DOHH2 (cell line): ENCODE results near the gene CRTAC1.

Experiments
- H3F3A ChIP-seq: fragments of 200-600 bp; sonication (generic), shearing (Covaris generic); 2 replicates; pipeline ENCODE4 v1.6.0; 2016; ENCODE audit warnings: antibody characterized with exemption, mild to moderate bottlenecking; ENCODE audit not compliant: control insufficient read depth, insufficient read depth
- H3K27ac ChIP-seq: fragments of 200-600 bp; sonication (generic); 2 replicates; pipeline ENCODE4 v1.5.1; 2014; ENCODE audit warnings: low read depth, mild to moderate bottlenecking, low read length, moderate library complexity
- H3K27me3 ChIP-seq: fragments of 200-600 bp; sonication (generic); 2 replicates; pipeline ENCODE4 v1.6.1; 2014; ENCODE audit warnings: mild to moderate bottlenecking, low read length, mixed read lengths; ENCODE audit not compliant: control insufficient read depth
- H3K36me3 ChIP-seq: fragments of 200-600 bp; sonication (generic); 2 replicates; pipeline ENCODE4 v1.6.1; 2014; ENCODE audit warnings: mild to moderate bottlenecking, low read length, moderate library complexity, mixed read lengths; ENCODE audit not compliant: control insufficient read depth
- H3K4me1 ChIP-seq: fragments of 200-600 bp; sonication (generic); 2 replicates; pipeline ENCODE4 v1.6.1; 2014; ENCODE audit warnings: mild to moderate bottlenecking, low read length, mixed read lengths; ENCODE audit not compliant: control insufficient read depth
- H3K4me2 ChIP-seq: fragments of 200-600 bp; sonication (generic); 2 replicates; pipeline ENCODE4 v1.6.0; 2014; ENCODE audit warnings: mild to moderate bottlenecking, low read length, moderate library complexity
- H3K4me3 ChIP-seq: fragments of 200-600 bp; sonication (generic); 2 replicates; pipeline ENCODE4 v1.5.1; 2014; ENCODE audit warnings: mild to moderate bottlenecking, low read length, mixed read lengths
- H3K79me2 ChIP-seq: fragments of 200-600 bp; sonication (generic); 2 replicates; pipeline ENCODE4 v1.6.1; 2014; ENCODE audit warnings: mild to moderate bottlenecking, low read length, mixed read lengths; ENCODE audit not compliant: control insufficient read depth
- H3K9me2 ChIP-seq: fragments of 200-600 bp; sonication (generic); replicated peaks from 2 replicates; pipeline ENCODE4 v1.6.1; 2014; ENCODE audit warnings: mild to moderate bottlenecking, low read length, mixed read lengths; ENCODE audit not compliant: control insufficient read depth
- H3K9me3 ChIP-seq: fragments of 200-600 bp; sonication (generic); 2 replicates; pipeline ENCODE4 v1.6.1; 2014; ENCODE audit warnings: antibody characterized with exemption, low read length, mixed read lengths; ENCODE audit not compliant: control insufficient read depth, insufficient read depth
- H4K20me1 ChIP-seq: fragments of 200-600 bp; sonication (generic); 2 replicates; pipeline ENCODE4 v1.6.0; 2014; ENCODE audit warnings: low read depth, mild to moderate bottlenecking, antibody characterized with exemption, low read length, moderate library complexity; ENCODE audit not compliant: control insufficient read depth, insufficient read depth
- EZH2phosphoT487 ChIP-seq: fragments of 200-600 bp; sonication (generic); IDR thresholded peaks from 2 replicates; pipeline ENCODE4 v1.6.1; 2017; ENCODE audit warnings: borderline replicate concordance, mild to moderate bottlenecking, antibody characterized with exemption, low read length, moderate library complexity, mixed read lengths
- TF ChIP-seq, protein P1 (sequence below): fragments of 200-600 bp; sonication (generic); IDR thresholded peaks from one replicate; pipeline ENCODE4 v1.5.1; 2014; ENCODE audit warnings: antibody characterized with exemption, mild to moderate bottlenecking, low read depth, low read length; ENCODE audit not compliant: poor library complexity, severe bottlenecking

Gene CRTAC1

DNA sequence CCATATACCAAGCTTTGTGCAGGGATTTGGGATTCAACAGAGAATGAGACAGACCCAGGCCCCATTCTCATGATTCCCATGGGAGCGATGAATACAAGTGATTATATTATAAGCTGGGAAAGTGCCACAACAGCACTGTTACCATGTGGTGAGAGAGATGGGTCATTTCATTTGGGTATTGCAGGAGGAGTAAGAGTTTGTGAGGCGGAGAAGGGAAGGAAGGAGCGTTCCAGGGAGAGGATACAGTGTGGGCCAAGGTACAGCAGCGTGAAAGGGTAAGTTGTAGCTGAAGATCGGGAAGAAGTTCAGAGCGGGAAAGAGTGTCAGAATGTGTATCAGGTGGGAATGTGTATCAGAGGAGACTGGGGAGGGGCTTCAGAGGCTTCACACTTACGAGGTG is 142.3 kb downstream of the CRTAC1 start:
- no peak overlapping the region for H3K27ac ChIP-seq
- no peaks in the 10 kb centered on the region for H3K9me3 ChIP-seq
- TF ChIP-seq EZH2phosphoT487, result no peak
- TF ChIP-seq, protein P1, sequence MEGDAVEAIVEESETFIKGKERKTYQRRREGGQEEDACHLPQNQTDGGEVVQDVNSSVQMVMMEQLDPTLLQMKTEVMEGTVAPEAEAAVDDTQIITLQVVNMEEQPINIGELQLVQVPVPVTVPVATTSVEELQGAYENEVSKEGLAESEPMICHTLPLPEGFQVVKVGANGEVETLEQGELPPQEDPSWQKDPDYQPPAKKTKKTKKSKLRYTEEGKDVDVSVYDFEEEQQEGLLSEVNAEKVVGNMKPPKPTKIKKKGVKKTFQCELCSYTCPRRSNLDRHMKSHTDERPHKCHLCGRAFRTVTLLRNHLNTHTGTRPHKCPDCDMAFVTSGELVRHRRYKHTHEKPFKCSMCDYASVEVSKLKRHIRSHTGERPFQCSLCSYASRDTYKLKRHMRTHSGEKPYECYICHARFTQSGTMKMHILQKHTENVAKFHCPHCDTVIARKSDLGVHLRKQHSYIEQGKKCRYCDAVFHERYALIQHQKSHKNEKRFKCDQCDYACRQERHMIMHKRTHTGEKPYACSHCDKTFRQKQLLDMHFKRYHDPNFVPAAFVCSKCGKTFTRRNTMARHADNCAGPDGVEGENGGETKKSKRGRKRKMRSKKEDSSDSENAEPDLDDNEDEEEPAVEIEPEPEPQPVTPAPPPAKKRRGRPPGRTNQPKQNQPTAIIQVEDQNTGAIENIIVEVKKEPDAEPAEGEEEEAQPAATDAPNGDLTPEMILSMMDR, result no peak
- H3K4me1 ChIP-seq, result no peaks in the 10 kb centered on the region
- no peaks in the 10 kb centered on the region for H3F3A ChIP-seq
- no peak overlapping the region for H3K4me3 ChIP-seq
- H3K4me2 ChIP-seq, result no peak overlapping the region
- no peaks in the 10 kb centered on the region for H3K9me2 ChIP-seq
- H3K27me3 ChIP-seq, result peaks cover 3% of the 10 kb centered on the region; the same call in 1 of the 2 replicates
- H3K36me3 ChIP-seq, result no peaks in the 10 kb centered on the region
- no peaks in the 10 kb centered on the region for H4K20me1 ChIP-seq
- H3K79me2 ChIP-seq, result no peaks in the 10 kb centered on the region

DNA sequence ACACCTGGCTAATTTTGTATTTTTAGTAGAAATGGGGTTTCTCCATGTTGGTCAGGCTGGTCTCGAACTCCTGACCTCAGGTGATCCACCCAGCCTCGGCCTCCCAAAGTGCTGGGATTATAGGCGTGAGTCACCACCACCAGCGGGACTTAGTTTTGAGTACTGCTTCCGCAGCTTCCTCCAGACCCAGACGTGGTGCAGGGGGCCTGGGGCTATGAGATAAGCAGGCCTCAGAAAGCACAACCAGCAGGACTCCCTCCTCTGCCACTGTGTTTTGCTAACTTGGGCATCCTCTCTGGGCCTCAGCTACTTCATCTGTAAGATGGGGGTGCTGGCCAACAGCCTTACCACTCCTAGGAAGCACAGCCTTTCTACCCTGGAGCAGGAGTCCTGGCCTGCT is 143.0 kb downstream of the CRTAC1 start:
- Histone ChIP-seq H3K4me1 (no peaks in the 10 kb centered on the region), H4K20me1 (no peaks in the 10 kb centered on the region), H3K36me3 (no peaks in the 10 kb centered on the region), H3K4me2 (no peak overlapping the region), H3K27ac (no peak overlapping the region), H3K4me3 (no peak overlapping the region), H3K9me2 (no peaks in the 10 kb centered on the region), H3K9me3 (no peaks in the 10 kb centered on the region), H3K79me2 (no peaks in the 10 kb centered on the region), H3K27me3 (peaks cover 3% of the 10 kb centered on the region; the same call in 1 of the 2 replicates), H3F3A (no peaks in the 10 kb centered on the region)
- TF ChIP-seq, protein P1, result no peak
- TF ChIP-seq EZH2phosphoT487, result no peak

DNA sequence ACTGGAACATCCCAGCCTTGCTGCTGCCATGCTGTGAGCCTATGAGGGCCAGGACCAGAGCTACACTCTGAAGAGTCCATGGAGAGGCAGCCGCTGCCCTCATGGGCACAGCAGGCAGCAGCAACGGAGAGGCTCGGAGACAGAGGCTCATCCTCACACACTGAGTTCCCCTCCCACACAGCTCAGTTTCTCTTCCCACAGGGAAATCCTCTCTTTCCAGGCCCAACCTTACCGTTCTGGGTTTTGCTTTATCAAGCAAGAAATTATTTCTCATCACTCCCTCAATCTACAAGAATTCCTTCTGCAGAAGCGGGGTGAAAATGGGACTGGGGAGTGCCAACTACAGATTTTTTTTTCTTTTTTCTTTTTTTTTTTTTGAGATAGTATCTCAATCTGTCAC is 144.1 kb downstream of the CRTAC1 start:
- TF ChIP-seq, protein P1, result no peak
- no peak for TF ChIP-seq EZH2phosphoT487
- Histone ChIP-seq H3K79me2 (no peaks in the 10 kb centered on the region), H3K36me3 (no peaks in the 10 kb centered on the region), H3K9me2 (no peaks in the 10 kb centered on the region), H3K27ac (no peak overlapping the region), H3K4me2 (no peak overlapping the region), H3K4me1 (no peaks in the 10 kb centered on the region), H3K4me3 (no peak overlapping the region), H3F3A (no peaks in the 10 kb centered on the region), H3K27me3 (peaks cover 3% of the 10 kb centered on the region; the same call in 1 of the 2 replicates), H4K20me1 (no peaks in the 10 kb centered on the region), H3K9me3 (no peaks in the 10 kb centered on the region)
